GM12864 (cell line): ENCODE results near the gene BUD31.
"Not testable (repeated sequence)": the region's sequence is repeated elsewhere in the genome, so short reads cannot be mapped to it uniquely, and the experiment has no call there.

Experiments used
- DNase-seq: peaks from one replicate; pipeline ENCODE4 v3.0.0-alpha.2; 2011; ENCODE audit warnings: low read depth
- H3K4me3 ChIP-seq: 2 replicates; pipeline ENCODE4 v1.5.1; 2011; ENCODE audit warnings: mild to moderate bottlenecking, low read depth, low read length, control low read depth
- TF ChIP-seq, protein P1 (sequence below): IDR thresholded peaks from 2 replicates; pipeline ENCODE4 v1.5.1; 2011; ENCODE audit warnings: low read depth, mild to moderate bottlenecking, moderate library complexity, low read length, control low read depth, inconsistent platforms; ENCODE audit errors: missing control alignments

The BUD31 gene

DNA sequence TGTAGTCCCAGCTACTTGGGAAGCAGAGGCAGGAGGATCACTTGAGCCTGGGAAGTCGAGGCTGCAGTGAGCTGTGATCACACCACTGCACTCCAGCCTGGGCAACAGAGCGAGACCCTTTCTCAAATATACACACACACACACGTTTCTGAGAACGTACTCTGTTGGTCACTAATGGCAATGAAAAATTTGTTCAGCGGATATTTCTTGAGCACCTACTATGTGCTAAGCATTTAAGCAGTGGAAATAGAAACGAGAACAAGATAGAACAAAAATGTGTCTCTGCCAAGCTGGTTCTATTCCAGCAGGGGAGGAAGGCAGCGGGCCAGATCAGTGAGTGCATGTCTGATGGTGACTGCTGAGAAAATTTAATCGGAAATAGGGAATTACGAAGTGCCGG lies 25.6 kb upstream of the BUD31 start:
- DNase-seq = no peak
- H3K4me3 ChIP-seq = no peak overlapping the region
- TF ChIP-seq, protein P1, sequence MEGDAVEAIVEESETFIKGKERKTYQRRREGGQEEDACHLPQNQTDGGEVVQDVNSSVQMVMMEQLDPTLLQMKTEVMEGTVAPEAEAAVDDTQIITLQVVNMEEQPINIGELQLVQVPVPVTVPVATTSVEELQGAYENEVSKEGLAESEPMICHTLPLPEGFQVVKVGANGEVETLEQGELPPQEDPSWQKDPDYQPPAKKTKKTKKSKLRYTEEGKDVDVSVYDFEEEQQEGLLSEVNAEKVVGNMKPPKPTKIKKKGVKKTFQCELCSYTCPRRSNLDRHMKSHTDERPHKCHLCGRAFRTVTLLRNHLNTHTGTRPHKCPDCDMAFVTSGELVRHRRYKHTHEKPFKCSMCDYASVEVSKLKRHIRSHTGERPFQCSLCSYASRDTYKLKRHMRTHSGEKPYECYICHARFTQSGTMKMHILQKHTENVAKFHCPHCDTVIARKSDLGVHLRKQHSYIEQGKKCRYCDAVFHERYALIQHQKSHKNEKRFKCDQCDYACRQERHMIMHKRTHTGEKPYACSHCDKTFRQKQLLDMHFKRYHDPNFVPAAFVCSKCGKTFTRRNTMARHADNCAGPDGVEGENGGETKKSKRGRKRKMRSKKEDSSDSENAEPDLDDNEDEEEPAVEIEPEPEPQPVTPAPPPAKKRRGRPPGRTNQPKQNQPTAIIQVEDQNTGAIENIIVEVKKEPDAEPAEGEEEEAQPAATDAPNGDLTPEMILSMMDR = no peak

DNA sequence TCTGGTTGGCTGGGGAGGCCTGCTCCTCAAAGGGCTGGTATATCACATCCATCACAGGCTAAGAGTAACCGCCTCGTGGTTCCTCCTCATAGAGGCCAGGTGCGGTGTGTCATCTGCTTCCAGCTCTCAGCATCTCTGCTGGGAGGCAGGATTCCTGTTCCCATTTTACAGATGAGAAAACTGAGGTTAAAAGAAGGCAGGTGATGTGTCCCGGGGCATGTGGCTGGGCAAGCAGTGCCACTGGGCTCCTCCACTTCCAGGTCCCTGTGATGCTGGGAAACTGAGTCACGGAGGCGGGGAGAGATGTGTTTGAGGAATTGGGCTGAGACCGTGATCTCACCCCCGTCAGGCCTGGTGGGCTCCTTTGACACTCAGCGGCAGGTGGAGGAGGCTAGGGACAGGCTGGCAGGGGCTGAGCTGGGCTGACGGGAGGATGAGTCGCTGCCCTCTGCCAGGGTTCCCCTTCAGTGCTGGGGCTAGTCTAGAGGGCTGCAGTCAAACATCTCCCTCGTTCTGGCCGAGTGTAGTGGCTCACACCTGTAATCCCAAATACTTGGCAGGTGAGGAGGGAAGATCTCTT lies 24.9 kb upstream of the BUD31 start:
- TF ChIP-seq, protein P1 = no peak
- no peak for DNase-seq
- no peak overlapping the region for H3K4me3 ChIP-seq

DNA sequence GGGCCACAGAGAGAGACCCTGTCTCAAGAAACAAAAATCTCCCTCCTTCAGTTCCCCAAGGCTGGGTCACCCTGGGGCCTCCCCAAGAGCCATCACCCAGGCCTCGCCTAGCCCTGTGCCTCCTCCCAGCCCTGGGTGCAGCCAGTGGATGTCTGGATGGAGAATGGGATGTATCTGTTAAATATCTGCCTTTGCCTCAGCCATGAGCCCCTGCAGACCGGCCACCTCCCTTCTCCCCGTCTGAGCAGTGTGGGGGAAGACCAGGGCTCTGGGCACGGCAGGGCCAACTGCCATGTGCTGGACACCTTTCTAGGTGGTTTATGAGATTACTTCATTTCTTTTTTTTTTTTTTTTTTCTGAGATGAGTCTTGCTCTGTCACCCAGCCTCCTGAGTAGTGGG lies 24.2 kb upstream of the BUD31 start:
- no peak overlapping the region for H3K4me3 ChIP-seq
- no peak for DNase-seq
- TF ChIP-seq, protein P1 = no peak

DNA sequence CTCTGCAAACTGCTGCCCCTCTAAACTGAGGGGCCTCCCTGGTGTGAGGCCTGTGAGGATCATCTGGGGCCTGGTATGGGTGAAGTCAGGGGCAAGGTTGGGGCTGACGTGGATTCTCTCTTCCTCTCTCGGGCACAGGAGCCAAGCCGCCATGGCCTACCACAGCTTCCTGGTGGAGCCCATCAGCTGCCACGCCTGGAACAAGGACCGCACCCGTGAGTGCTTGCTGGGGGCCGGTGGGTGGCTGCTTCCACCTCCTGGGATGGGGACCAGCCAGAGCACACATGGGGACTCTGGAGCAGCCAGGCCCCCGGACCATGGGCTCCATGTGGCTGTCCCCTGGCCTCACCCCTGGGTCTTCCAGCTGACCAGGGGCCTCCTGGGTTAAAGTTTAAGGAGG lies 23.2 kb upstream of the BUD31 start:
- DNase-seq = no peak
- H3K4me3 ChIP-seq = no peak overlapping the region
- TF ChIP-seq, protein P1 = no peak

DNA sequence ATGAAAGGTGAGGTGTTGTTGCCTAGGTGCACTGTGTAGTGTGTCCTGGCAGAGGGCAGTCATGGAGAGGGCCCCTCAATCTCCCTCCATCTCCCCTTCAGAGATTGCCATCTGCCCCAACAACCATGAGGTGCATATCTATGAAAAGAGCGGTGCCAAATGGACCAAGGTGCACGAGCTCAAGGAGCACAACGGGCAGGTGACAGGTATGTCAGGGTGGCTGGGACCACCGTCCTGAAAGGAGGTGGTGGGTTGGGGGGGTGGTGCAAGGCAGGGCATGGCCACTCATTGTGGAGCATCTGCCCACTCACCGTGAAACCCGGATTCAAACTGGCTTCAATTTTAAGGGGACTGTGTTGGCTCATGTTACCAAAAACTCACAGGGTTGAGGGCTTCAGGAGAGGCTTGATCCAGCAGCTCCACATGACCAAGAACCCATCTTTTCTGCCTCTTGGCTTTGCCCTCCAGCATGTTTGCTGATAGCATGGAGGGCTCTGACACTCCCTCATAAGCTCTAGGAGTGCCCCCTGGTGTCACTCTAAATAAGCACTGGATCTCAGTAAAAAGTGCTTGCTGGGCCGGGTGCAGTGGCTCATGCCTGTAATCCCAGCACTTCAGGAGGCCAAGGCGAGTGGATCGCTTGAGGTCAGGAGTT lies 22.1 kb upstream of the BUD31 start:
- no peak for DNase-seq
- TF ChIP-seq, protein P1 = peak; percentile 51
- no peak overlapping the region for H3K4me3 ChIP-seq

DNA sequence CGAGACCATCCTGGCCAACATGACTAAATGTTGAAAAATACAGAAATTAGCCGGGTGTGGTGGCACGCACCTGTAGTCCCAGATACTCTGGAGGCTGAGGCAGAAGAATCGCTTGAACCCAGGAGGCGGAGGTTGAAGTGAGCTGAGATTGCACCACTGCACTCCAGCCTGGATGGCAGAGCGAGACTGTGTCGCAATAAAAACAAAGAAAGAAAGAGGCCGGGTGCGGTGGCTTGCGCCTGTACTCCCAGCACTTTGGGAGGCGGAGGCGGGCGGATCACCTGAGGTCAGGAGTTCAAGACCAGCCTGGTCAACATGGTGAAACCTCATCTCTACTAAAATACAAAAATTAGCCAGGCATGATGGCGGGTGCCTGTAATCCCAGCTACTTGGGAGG lies 21.5 kb upstream of the BUD31 start:
- DNase-seq, H3K4me3 ChIP-seq: not testable (repeated sequence)

DNA sequence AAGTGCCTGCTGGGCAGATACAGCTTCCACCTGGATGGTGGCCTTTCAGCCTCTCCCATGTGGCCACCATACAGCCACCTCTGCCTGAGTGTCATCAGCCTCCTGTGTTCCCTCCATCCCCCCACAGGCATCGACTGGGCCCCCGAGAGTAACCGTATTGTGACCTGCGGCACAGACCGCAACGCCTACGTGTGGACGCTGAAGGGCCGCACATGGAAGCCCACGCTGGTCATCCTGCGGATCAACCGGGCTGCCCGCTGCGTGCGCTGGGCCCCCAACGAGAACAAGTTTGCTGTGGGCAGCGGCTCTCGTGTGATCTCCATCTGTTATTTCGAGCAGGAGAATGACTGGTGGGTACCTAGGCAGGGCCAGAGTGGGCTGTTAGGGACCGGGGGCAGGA lies 20.9 kb upstream of the BUD31 start:
- no peak for DNase-seq
- TF ChIP-seq, protein P1 = no peak
- H3K4me3 ChIP-seq = no peak overlapping the region
